ENCODE measurements around the gene VTI1A.

DNA sequence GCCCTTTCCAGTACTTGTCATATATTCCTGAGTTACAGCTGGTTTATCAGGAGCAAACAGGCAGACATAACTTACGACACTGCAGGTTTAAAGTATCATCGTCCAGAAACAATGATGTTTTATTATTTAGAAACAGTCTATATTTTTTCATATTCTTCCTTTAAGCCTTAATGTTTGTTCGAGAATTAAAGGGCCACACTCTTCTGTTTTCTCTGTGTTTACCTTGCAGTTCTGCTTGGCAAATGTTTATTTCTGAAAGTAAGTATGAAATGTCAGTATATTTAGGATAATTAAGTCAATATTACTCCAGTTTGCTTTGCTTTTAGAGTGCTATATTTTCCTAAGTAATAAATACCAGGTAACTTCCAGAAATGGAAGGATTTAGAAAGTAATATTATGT is 115.1 kb downstream of the VTI1A start:
- TF ChIP-seq POLR2A (IDR thresholded peaks at IDR 0.05; ENCODE audit: low read length) (no peak), GATA1 (IDR thresholded peaks at IDR 0.05; ENCODE audit: low read depth, low read length) (no peak)

Data from erythroblast (primary cell).